ENCODE results near the gene SLC35E2B.

DNA sequence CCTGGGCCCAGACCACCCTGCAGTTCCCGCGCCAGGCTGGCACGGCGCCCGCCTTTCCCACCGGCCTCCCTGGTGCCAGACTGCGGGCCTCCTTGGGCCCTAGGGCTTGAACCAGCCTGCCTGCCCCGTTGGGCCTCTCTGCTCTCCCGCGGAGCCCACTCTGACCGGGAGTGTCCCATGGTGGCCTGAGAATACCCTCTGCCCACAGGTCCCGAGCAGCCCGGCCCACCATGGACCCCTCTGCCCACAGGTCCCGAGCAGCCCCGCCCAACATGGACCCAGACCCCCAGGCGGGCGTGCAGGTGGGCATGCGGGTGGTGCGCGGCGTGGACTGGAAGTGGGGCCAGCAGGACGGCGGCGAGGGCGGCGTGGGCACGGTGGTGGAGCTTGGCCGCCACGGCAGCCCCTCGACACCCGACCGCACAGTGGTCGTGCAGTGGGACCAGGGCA is 69.4 kb downstream of the SLC35E2B start:
- TF ChIP-seq, protein P1, sequence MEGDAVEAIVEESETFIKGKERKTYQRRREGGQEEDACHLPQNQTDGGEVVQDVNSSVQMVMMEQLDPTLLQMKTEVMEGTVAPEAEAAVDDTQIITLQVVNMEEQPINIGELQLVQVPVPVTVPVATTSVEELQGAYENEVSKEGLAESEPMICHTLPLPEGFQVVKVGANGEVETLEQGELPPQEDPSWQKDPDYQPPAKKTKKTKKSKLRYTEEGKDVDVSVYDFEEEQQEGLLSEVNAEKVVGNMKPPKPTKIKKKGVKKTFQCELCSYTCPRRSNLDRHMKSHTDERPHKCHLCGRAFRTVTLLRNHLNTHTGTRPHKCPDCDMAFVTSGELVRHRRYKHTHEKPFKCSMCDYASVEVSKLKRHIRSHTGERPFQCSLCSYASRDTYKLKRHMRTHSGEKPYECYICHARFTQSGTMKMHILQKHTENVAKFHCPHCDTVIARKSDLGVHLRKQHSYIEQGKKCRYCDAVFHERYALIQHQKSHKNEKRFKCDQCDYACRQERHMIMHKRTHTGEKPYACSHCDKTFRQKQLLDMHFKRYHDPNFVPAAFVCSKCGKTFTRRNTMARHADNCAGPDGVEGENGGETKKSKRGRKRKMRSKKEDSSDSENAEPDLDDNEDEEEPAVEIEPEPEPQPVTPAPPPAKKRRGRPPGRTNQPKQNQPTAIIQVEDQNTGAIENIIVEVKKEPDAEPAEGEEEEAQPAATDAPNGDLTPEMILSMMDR (IDR thresholded peaks at IDR 0.05; ENCODE audit: low read depth, low read length, missing input control), result no peak
- no peak for TF ChIP-seq RAD21 (IDR thresholded peaks at IDR 0.05)
- TF ChIP-seq, protein P2, sequence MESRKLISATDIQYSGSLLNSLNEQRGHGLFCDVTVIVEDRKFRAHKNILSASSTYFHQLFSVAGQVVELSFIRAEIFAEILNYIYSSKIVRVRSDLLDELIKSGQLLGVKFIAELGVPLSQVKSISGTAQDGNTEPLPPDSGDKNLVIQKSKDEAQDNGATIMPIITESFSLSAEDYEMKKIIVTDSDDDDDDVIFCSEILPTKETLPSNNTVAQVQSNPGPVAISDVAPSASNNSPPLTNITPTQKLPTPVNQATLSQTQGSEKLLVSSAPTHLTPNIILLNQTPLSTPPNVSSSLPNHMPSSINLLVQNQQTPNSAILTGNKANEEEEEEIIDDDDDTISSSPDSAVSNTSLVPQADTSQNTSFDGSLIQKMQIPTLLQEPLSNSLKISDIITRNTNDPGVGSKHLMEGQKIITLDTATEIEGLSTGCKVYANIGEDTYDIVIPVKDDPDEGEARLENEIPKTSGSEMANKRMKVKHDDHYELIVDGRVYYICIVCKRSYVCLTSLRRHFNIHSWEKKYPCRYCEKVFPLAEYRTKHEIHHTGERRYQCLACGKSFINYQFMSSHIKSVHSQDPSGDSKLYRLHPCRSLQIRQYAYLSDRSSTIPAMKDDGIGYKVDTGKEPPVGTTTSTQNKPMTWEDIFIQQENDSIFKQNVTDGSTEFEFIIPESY (IDR thresholded peaks at IDR 0.05), result no peak

Measured in liver (tissue), 3 donors.